Keratinocyte (primary cell): Measurements from ENCODE around the gene CBARP.
A peak's percentile ranks its signal among the peaks of the same experiment; 100 is the strongest.

ENCODE experiments used
- EZH2 ChIP-seq: IDR thresholded peaks from one replicate; pipeline ENCODE4 v1.6.1; 2012; ENCODE audit warnings: inconsistent platforms, mild to moderate bottlenecking, low read length, moderate library complexity
- TF ChIP-seq, protein P1 (sequence below), 3 experiments: IDR thresholded peaks in 1 of 3; conservative IDR thresholded peaks in 1 of 3; optimal IDR thresholded peaks in 1 of 3; 2 replicates in 2 of 3; 3 replicates in 1 of 3; pipeline versions ENCODE3 to v1.5.1; 2011; ENCODE audit warnings: low read length in 3 of 3, mild to moderate bottlenecking in 3 of 3, moderate library complexity in 2 of 3, control low read depth in 1 of 3, inconsistent platforms in 1 of 3; ENCODE audit not compliant: insufficient read depth in 2 of 3; ENCODE audit errors: extremely low read depth in 1 of 3

DNA sequence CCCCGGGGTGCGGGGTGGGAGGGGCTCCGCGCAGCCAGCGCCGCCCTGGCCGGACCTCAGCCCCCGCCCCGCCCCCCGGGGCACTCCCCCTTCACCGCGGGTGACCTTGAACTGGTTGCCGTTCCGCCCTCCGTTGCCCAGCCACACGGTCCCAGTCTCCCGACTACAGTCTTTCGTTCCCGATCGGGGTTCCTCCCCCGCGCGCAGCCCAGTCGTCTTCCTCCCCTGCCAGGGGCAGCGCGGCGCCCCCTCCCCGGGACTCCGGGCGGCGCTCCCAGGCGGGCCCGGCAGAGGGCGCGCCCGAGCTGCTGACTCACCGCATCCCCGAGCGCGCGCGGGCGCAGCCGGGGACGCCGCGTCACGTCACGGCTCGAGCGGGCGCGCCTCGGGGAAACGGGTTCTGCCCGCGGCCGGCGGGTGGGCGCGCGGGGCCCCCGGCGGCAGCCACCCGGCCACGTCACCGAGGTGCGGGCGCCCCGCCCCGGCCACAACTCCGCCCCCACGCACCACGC lies 11.0 kb upstream of the CBARP start:
- TF ChIP-seq, protein P1, sequence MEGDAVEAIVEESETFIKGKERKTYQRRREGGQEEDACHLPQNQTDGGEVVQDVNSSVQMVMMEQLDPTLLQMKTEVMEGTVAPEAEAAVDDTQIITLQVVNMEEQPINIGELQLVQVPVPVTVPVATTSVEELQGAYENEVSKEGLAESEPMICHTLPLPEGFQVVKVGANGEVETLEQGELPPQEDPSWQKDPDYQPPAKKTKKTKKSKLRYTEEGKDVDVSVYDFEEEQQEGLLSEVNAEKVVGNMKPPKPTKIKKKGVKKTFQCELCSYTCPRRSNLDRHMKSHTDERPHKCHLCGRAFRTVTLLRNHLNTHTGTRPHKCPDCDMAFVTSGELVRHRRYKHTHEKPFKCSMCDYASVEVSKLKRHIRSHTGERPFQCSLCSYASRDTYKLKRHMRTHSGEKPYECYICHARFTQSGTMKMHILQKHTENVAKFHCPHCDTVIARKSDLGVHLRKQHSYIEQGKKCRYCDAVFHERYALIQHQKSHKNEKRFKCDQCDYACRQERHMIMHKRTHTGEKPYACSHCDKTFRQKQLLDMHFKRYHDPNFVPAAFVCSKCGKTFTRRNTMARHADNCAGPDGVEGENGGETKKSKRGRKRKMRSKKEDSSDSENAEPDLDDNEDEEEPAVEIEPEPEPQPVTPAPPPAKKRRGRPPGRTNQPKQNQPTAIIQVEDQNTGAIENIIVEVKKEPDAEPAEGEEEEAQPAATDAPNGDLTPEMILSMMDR (optimal IDR thresholded peaks at IDR 0.05 in 1 of 3, IDR thresholded peaks at IDR 0.05 in 1 of 3, conservative IDR thresholded peaks at IDR 0.05 in 1 of 3; ENCODE audit: extremely low read depth in 1 of 3, insufficient read depth in 2 of 3, low read length in 3 of 3), result peak; percentile 56 to 69 (median 56)
- TF ChIP-seq EZH2, result no peak
